Endodermal cell (in vitro differentiated cells): ENCODE measurements around the gene CAPN2. TPM values are rescaled to one million over a fixed set of nuclear protein-coding genes. Genes with fewer than 3 reads are reported as not detected.
A peak's percentile ranks its signal among the peaks of the same experiment; 100 is the strongest.

Source experiments
- DNase-seq: peaks from one replicate; pipeline ENCODE4 v3.0.0-alpha.2; 2017
- H3K27ac ChIP-seq: 2 replicates; pipeline ENCODE4 v1.5.1; 2013; ENCODE audit warnings: mild to moderate bottlenecking, low read depth, low read length, moderate library complexity
- H3K27me3 ChIP-seq: 2 replicates; pipeline ENCODE4 v1.6.1; 2013; ENCODE audit warnings: mild to moderate bottlenecking, low read length, moderate library complexity; ENCODE audit not compliant: insufficient read depth, control insufficient read depth, poor library complexity, severe bottlenecking
- H3K36me3 ChIP-seq: 2 replicates; pipeline ENCODE4 v1.7.0; 2013; ENCODE audit warnings: mild to moderate bottlenecking, low read length, moderate library complexity; ENCODE audit not compliant: control insufficient read depth, insufficient read depth
- H3K4me1 ChIP-seq: one replicate; pipeline ENCODE4 v1.7.0; 2013; ENCODE audit warnings: low read length; ENCODE audit not compliant: control insufficient read depth, insufficient read depth
- H3K4me3 ChIP-seq: 2 replicates; pipeline ENCODE4 v1.5.1; 2013; ENCODE audit warnings: mild to moderate bottlenecking, low read length, moderate library complexity
- H3K9ac ChIP-seq: 2 replicates; pipeline ENCODE4 v1.6.1; 2013; ENCODE audit warnings: mild to moderate bottlenecking, low read length, moderate library complexity; ENCODE audit not compliant: poor library complexity, severe bottlenecking; ENCODE audit errors: extremely low read depth
- H3K9me3 ChIP-seq: 2 replicates; pipeline ENCODE4 v1.6.1; 2013; ENCODE audit warnings: mild to moderate bottlenecking, low read length, moderate library complexity; ENCODE audit not compliant: control insufficient read depth
- H3K27ac Mint-ChIP-seq: 2 replicates; pipeline ENCODE4 v1.8.0; 2020; ENCODE audit warnings: mixed read lengths
- H3K27me3 Mint-ChIP-seq: 2 replicates; pipeline ENCODE4 v1.8.0; 2021; ENCODE audit warnings: mild to moderate bottlenecking, mixed read lengths; ENCODE audit not compliant: insufficient read depth
- H3K36me3 Mint-ChIP-seq: 2 replicates; pipeline ENCODE4 v1.8.0; 2020; ENCODE audit warnings: low read depth, mixed read lengths
- H3K4me1 Mint-ChIP-seq: 2 replicates; pipeline ENCODE4 v1.8.0; 2020; ENCODE audit warnings: mixed read lengths
- H3K4me3 Mint-ChIP-seq: 2 replicates; pipeline ENCODE4 v1.8.0; 2020; ENCODE audit warnings: mild to moderate bottlenecking, moderate library complexity, mixed read lengths
- H3K9me3 Mint-ChIP-seq: 2 replicates; pipeline ENCODE4 v1.8.0; 2020; ENCODE audit warnings: mild to moderate bottlenecking, mixed read lengths
- CTCF ChIP-seq: fragments of 200-600 bp; sonication (generic); conservative IDR thresholded peaks from 2 replicates; pipeline ENCODE4 v1.5.0; 2021; ENCODE audit warnings: antibody characterized with exemption, mild to moderate bottlenecking
- WGBS, 2 experiments: methylation state at CpG; one replicate each; pipeline versions ENCODE4 v1.1.5 to v1.1.7; 2013; ENCODE audit warnings: missing lambda C conversion rate in 2 of 2, mixed read lengths in 1 of 2; ENCODE audit not compliant: insufficient coverage in 1 of 2, insufficient read length in 1 of 2; 5-methylcytosine and 5-hydroxymethylcytosine counted together
- total RNA-seq, 2 donors: library from RNA; stranded (reverse); fragmentation: NEBNext Ultra II Directional in 1 of 2; extraction: Animal tissue kit (Norgen Biotek cat#: 25700) in 1 of 2; gene quantifications; 2 replicates in 1 of 2; 3 replicates in 1 of 2; pipeline ENCODE4 v1.2.1, GENCODE V29; 2021

The CAPN2 gene
- total RNA-seq, 2 donors from 2014 or later: 49.2 to 49.7 TPM

DNA sequence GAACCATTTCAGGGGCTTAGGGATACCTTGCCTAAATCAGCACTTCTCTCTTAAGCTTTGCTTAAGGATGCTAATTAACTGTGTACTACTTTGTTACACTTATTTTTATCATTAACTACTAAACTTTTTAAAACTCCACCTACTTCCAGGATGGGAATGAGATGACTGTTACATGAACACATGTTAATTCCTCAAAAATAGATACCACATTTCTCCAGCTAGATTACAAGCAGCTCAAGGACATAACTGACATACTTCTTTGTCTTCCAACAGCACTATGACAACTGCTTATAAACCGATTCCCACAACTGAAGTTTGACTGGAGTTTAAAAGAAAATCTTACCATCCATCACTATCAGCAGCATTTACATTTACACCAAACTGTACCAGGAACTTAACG is 79.7 kb downstream of the CAPN2 start:
- peaks cover 81% of the 10 kb centered on the region for H3K36me3 ChIP-seq
- H3K4me3 Mint-ChIP-seq: no peak overlapping the region
- no peak overlapping the region for H3K27ac Mint-ChIP-seq
- H3K9me3 ChIP-seq: no peaks in the 10 kb centered on the region
- WGBS, 2 experiments: 92 to 94% methylated on average over 2 of the region's 2 CpGs
- no peak overlapping the region for H3K4me3 ChIP-seq
- DNase-seq: no peak
- H3K27ac ChIP-seq: no peak overlapping the region
- H3K9me3 Mint-ChIP-seq: no peaks in the 10 kb centered on the region
- H3K4me1 Mint-ChIP-seq: peaks cover 16% of the 10 kb centered on the region
- no peaks in the 10 kb centered on the region for H3K27me3 Mint-ChIP-seq
- peaks cover 61% of the 10 kb centered on the region for H3K36me3 Mint-ChIP-seq
- H3K9ac ChIP-seq: no peak overlapping the region
- H3K4me1 ChIP-seq: peaks cover 6% of the 10 kb centered on the region
- no peaks in the 10 kb centered on the region for H3K27me3 ChIP-seq
- no peak for TF ChIP-seq CTCF

DNA sequence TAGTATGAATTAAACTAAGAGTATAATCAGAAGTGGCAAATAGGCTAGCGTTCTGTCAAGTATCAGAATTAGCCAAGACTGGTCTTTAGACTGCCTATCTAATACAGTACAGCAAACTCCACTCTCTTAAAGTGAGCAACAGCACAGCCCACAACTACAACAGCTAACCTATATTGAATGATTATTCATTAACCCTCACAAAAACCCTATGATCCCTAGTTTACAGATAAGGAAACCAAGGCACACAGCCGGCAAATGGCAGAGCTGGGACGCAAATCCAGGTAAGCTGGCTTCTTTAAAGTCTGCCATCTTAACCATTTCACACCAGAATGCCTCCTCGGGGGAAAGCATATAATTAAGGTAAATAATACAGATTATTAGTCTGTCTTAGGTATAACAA is 81.4 kb downstream of the CAPN2 start:
- Histone ChIP-seq H3K27me3 (no peaks in the 10 kb centered on the region), H3K27ac (no peak overlapping the region), H3K36me3 (peaks cover 87% of the 10 kb centered on the region), H3K4me1 (peaks cover 5% of the 10 kb centered on the region), H3K9ac (no peak overlapping the region), H3K9me3 (no peaks in the 10 kb centered on the region), H3K4me3 (no peak overlapping the region)
- Mint-ChIP-seq H3K36me3 (peaks cover 56% of the 10 kb centered on the region), H3K27me3 (no peaks in the 10 kb centered on the region), H3K4me1 (peaks cover 13% of the 10 kb centered on the region), H3K4me3 (no peak overlapping the region), H3K9me3 (no peaks in the 10 kb centered on the region), H3K27ac (peak overlapping the region; percentile 69)
- WGBS, 2 experiments: 91% methylated on average over 3 of the region's 4 CpGs; no CpG with 5 or more reads in 1 of the 2 experiments
- TF ChIP-seq CTCF: no peak
- no peak for DNase-seq

GRCh38 chr1:223794136-223794880 is 82.0 kb downstream of the CAPN2 start:
- DNase-seq: no peak
- peak overlapping the region; percentile 81 for H3K27ac Mint-ChIP-seq
- Histone ChIP-seq H3K4me3 (no peak overlapping the region), H3K36me3 (peaks cover 86% of the 10 kb centered on the region), H3K27ac (no peak overlapping the region), H3K9ac (no peak overlapping the region), H3K4me1 (peaks cover 3% of the 10 kb centered on the region), H3K9me3 (no peaks in the 10 kb centered on the region), H3K27me3 (no peaks in the 10 kb centered on the region)
- H3K4me1 Mint-ChIP-seq: peaks cover 8% of the 10 kb centered on the region
- H3K27me3 Mint-ChIP-seq: no peaks in the 10 kb centered on the region
- WGBS, 2 experiments: 96 to 100% methylated on average over 5 to 8 of the region's 9 CpGs
- H3K9me3 Mint-ChIP-seq: no peaks in the 10 kb centered on the region
- no peak overlapping the region for H3K4me3 Mint-ChIP-seq
- no peak for TF ChIP-seq CTCF
- peaks cover 53% of the 10 kb centered on the region for H3K36me3 Mint-ChIP-seq
